ENCODE data around the gene GUCY1B1.

GRCh38 chr4:155762334-155762733 is 3.5 kb downstream of the GUCY1B1 start:
- TF ChIP-seq CTCF (IDR thresholded peaks at IDR 0.05; ENCODE audit: poor library complexity, severe bottlenecking): no peak
- TF ChIP-seq EZH2 (IDR thresholded peaks at IDR 0.05; ENCODE audit: borderline replicate concordance, insufficient read depth, low read length, poor library complexity, severe bottlenecking): no peak
- TF ChIP-seq SMC3 (conservative IDR thresholded peaks at IDR 0.05; ENCODE audit: poor library complexity): no peak
- no peak for TF ChIP-seq EP300 (conservative IDR thresholded peaks at IDR 0.05; ENCODE audit: poor library complexity, severe bottlenecking)
- no peak for TF ChIP-seq POLR2AphosphoS5 (IDR thresholded peaks at IDR 0.05)
- no peak for TF ChIP-seq TAF1 (IDR thresholded peaks at IDR 0.05; ENCODE audit: low read depth)
